H9 (cell line): ENCODE measurements around the gene ANKS1B. TPM values are rescaled to one million over a fixed set of nuclear protein-coding genes. Genes with fewer than 3 reads are reported as not detected.

ENCODE experiments used
- DNase-seq: peaks from one replicate; pipeline ENCODE4 v3.0.0-alpha.2; 2017
- H2AFZ ChIP-seq: one replicate; pipeline ENCODE4 v1.6.1; 2013; ENCODE audit warnings: mild to moderate bottlenecking, low read length, control low read depth, moderate library complexity
- H2AK5ac ChIP-seq: 2 replicates; pipeline ENCODE4 v1.6.1; 2013; ENCODE audit warnings: low read length, control low read depth, mixed read lengths; ENCODE audit not compliant: insufficient read length
- H2BK120ac ChIP-seq: one replicate; pipeline ENCODE4 v1.6.1; 2013; ENCODE audit warnings: low read depth, mild to moderate bottlenecking, low read length, control low read depth, inconsistent platforms; ENCODE audit not compliant: poor library complexity, severe bottlenecking
- H2BK12ac ChIP-seq: 2 replicates; pipeline ENCODE4 v1.6.1; 2013; ENCODE audit warnings: low read length, control low read depth, mixed read lengths, low read depth; ENCODE audit not compliant: insufficient read length
- H2BK15ac ChIP-seq: 2 replicates; pipeline ENCODE4 v1.6.1; 2013; ENCODE audit warnings: low read depth, low read length, control low read depth
- H2BK20ac ChIP-seq: one replicate; pipeline ENCODE4 v1.6.1; 2013; ENCODE audit warnings: low read depth, mild to moderate bottlenecking, low read length, control low read depth, inconsistent platforms; ENCODE audit not compliant: poor library complexity, severe bottlenecking
- H2BK5ac ChIP-seq: 2 replicates; pipeline ENCODE4 v1.6.1; 2013; ENCODE audit warnings: low read length, control low read depth, mixed read lengths; ENCODE audit not compliant: insufficient read length
- H3K14ac ChIP-seq: 2 replicates; pipeline ENCODE4 v1.6.1; 2013; ENCODE audit warnings: low read length, control low read depth; ENCODE audit not compliant: insufficient read depth
- H3K18ac ChIP-seq: 2 replicates; pipeline ENCODE4 v1.6.1; 2013; ENCODE audit warnings: low read depth, mild to moderate bottlenecking, mixed read lengths, low read length, control low read depth; ENCODE audit not compliant: insufficient read length
- H3K23ac ChIP-seq: 2 replicates; pipeline ENCODE4 v1.6.1; 2013; ENCODE audit warnings: low read length, control low read depth, mixed read lengths, low read depth; ENCODE audit not compliant: insufficient read length
- H3K23me2 ChIP-seq: 2 replicates; pipeline ENCODE4 v1.6.1; 2013; ENCODE audit warnings: low read depth, mild to moderate bottlenecking, mixed read lengths, low read length, control low read depth; ENCODE audit not compliant: insufficient read length, poor library complexity, severe bottlenecking
- H3K27ac ChIP-seq: 2 replicates; pipeline ENCODE4 v1.5.1; 2013; ENCODE audit warnings: low read length, control low read depth, mixed read lengths, low read depth; ENCODE audit not compliant: insufficient read length
- H3K27me3 ChIP-seq: 2 replicates; pipeline ENCODE4 v1.6.1; 2013; ENCODE audit warnings: low read length, control low read depth, inconsistent platforms; ENCODE audit not compliant: insufficient read depth
- H3K4ac ChIP-seq: 2 replicates; pipeline ENCODE4 v1.6.1; 2013; ENCODE audit warnings: low read depth, mild to moderate bottlenecking, control low read depth, inconsistent platforms, low read length, moderate library complexity
- H3K4me1 ChIP-seq: 2 replicates; pipeline ENCODE4 v1.6.1; 2013; ENCODE audit warnings: low read length, control low read depth, inconsistent platforms; ENCODE audit not compliant: insufficient read depth
- H3K4me2 ChIP-seq: 2 replicates; pipeline ENCODE4 v1.6.1; 2013; ENCODE audit warnings: low read length, control low read depth, mixed read lengths; ENCODE audit not compliant: insufficient read length, insufficient read depth
- H3K56ac ChIP-seq: 2 replicates; pipeline ENCODE4 v1.6.1; 2013; ENCODE audit warnings: low read depth, mild to moderate bottlenecking, mixed read lengths, low read length, control low read depth; ENCODE audit not compliant: insufficient read length
- H3K79me1 ChIP-seq: 2 replicates; pipeline ENCODE4 v1.6.1; 2013; ENCODE audit warnings: low read depth, mild to moderate bottlenecking, moderate library complexity, low read length, control low read depth, inconsistent platforms; ENCODE audit not compliant: insufficient read depth, poor library complexity, severe bottlenecking
- H3K79me2 ChIP-seq: 2 replicates; pipeline ENCODE4 v1.6.1; 2013; ENCODE audit warnings: low read length, control low read depth, inconsistent platforms; ENCODE audit not compliant: insufficient read depth
- H3K9ac ChIP-seq: 2 replicates; pipeline ENCODE4 v1.6.1; 2013; ENCODE audit warnings: low read length, control low read depth, mixed read lengths; ENCODE audit not compliant: insufficient read length; ENCODE audit errors: extremely low read depth
- H3K9me3 ChIP-seq: one replicate; pipeline ENCODE4 v1.6.1; 2013; ENCODE audit warnings: low read depth, low read length, inconsistent platforms; ENCODE audit not compliant: control insufficient read depth
- H3T11ph ChIP-seq: one replicate; pipeline ENCODE4 v1.6.1; 2013; ENCODE audit warnings: mild to moderate bottlenecking, low read length, control low read depth, inconsistent platforms
- H4K20me1 ChIP-seq: one replicate; pipeline ENCODE4 v1.6.1; 2013; ENCODE audit not compliant: control insufficient read depth, insufficient read length, insufficient read depth
- H4K5ac ChIP-seq: 2 replicates; pipeline ENCODE4 v1.6.1; 2013; ENCODE audit warnings: low read depth, mild to moderate bottlenecking, mixed read lengths, low read length, control low read depth; ENCODE audit not compliant: insufficient read length
- H4K8ac ChIP-seq: replicated peaks from 2 replicates; pipeline ENCODE4 v1.6.1; 2013; ENCODE audit warnings: low read length, control low read depth, mixed read lengths, low read depth; ENCODE audit not compliant: insufficient read length
- H4K91ac ChIP-seq: 2 replicates; pipeline ENCODE4 v1.6.1; 2013; ENCODE audit warnings: low read depth, mild to moderate bottlenecking, moderate library complexity, mixed read lengths, low read length, control low read depth; ENCODE audit not compliant: insufficient read length
- H3K27ac Mint-ChIP-seq, 3 experiments: 2 replicates in 2 of 3; 3 replicates in 1 of 3; pipeline ENCODE4 v1.8.0; 2020 to 2021; ENCODE audit warnings: mixed read lengths in 3 of 3, mild to moderate bottlenecking in 1 of 3, moderate library complexity in 1 of 3
- H3K27me3 Mint-ChIP-seq: 2 replicates; pipeline ENCODE4 v1.8.0; 2021; ENCODE audit warnings: low read depth, mild to moderate bottlenecking, moderate library complexity, mixed read lengths
- H3K36me3 Mint-ChIP-seq, 3 experiments: 2 replicates in 2 of 3; 3 replicates in 1 of 3; pipeline ENCODE4 v1.8.0; 2020 to 2021; ENCODE audit warnings: low read depth in 3 of 3, mixed read lengths in 3 of 3; ENCODE audit not compliant: insufficient read depth in 1 of 3
- H3K4me1 Mint-ChIP-seq, 2 experiments: 2 replicates each; pipeline ENCODE4 v1.8.0; 2020; ENCODE audit warnings: mixed read lengths in 2 of 2
- H3K4me3 Mint-ChIP-seq, 2 experiments: 2 replicates in 1 of 2; 3 replicates in 1 of 2; pipeline ENCODE4 v1.8.0; 2020 to 2021; ENCODE audit warnings: mild to moderate bottlenecking in 2 of 2, mixed read lengths in 2 of 2, moderate library complexity in 1 of 2
- H3K9me3 Mint-ChIP-seq, 2 experiments: 2 replicates in 1 of 2; 3 replicates in 1 of 2; pipeline ENCODE4 v1.8.0; 2020; ENCODE audit warnings: mild to moderate bottlenecking in 2 of 2, mixed read lengths in 2 of 2, moderate library complexity in 1 of 2
- WGBS: extraction: QIAGEN DNeasy Blood & Tissue Kit; methylation state at CpG from one replicate; pipeline ENCODE4 v1.1.7; 2013; ENCODE audit warnings: missing lambda C conversion rate, low lambda C conversion rate, mixed read lengths; ENCODE audit not compliant: insufficient read length; ENCODE audit errors: extremely low coverage; 5-methylcytosine and 5-hydroxymethylcytosine counted together
- total RNA-seq: library from RNA; stranded (reverse); gene quantifications from 2 replicates; pipeline ENCODE4 v1.2.1, GENCODE V29; 2021
- TF ChIP-seq, protein P1 (sequence below): fragments of 200-600 bp; sonication (generic); conservative IDR thresholded peaks from 3 replicates; pipeline ENCODE4 v1.8.0; 2021; ENCODE audit warnings: antibody characterized with exemption, mild to moderate bottlenecking

The ANKS1B gene
- total RNA-seq, 1 experiment from 2014 or later, result 4.1 TPM

DNA sequence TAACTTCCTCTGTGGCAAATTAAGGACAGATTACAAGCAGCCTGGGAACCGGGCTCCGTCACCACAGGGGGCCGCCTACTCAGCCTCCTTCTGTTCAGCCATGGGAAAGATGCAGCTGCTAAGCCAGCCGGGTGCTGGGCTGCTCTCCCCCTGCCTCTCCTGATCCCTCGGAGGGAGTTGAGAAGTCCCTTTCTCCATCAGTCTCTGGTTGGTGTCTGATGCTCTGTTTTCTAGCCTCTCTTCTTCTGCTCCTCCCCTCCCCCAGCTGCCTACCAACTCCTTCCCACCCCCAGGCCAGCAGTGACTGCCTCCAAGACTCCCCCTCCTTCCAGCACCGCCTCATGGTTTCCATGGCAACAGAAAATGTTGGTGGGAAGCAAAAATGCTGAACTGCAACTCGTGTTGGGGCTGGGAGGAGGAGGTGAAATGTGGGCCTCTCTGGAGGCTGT is 853.0 kb downstream of the ANKS1B start:
- H3K18ac ChIP-seq, result peak overlapping the region; percentile 75
- H2BK15ac ChIP-seq, result no peak overlapping the region
- H4K91ac ChIP-seq, result no peak overlapping the region
- TF ChIP-seq, protein P1, sequence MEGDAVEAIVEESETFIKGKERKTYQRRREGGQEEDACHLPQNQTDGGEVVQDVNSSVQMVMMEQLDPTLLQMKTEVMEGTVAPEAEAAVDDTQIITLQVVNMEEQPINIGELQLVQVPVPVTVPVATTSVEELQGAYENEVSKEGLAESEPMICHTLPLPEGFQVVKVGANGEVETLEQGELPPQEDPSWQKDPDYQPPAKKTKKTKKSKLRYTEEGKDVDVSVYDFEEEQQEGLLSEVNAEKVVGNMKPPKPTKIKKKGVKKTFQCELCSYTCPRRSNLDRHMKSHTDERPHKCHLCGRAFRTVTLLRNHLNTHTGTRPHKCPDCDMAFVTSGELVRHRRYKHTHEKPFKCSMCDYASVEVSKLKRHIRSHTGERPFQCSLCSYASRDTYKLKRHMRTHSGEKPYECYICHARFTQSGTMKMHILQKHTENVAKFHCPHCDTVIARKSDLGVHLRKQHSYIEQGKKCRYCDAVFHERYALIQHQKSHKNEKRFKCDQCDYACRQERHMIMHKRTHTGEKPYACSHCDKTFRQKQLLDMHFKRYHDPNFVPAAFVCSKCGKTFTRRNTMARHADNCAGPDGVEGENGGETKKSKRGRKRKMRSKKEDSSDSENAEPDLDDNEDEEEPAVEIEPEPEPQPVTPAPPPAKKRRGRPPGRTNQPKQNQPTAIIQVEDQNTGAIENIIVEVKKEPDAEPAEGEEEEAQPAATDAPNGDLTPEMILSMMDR, result no peak
- no peak overlapping the region for H3K23ac ChIP-seq
- H3K4me1 ChIP-seq, result peaks cover 3% of the 10 kb centered on the region
- H2BK12ac ChIP-seq, result no peak overlapping the region
- no peak overlapping the region for H3K4me3 Mint-ChIP-seq
- no peaks in the 10 kb centered on the region for H3K27me3 Mint-ChIP-seq
- DNase-seq, result peak; percentile 89
- H3T11ph ChIP-seq, result no peak overlapping the region
- no peak overlapping the region for H2BK20ac ChIP-seq
- WGBS, result no CpG with 5 or more reads among the region's 7 CpGs
- no peak overlapping the region for H4K8ac ChIP-seq
- H3K23me2 ChIP-seq, result peaks cover 3% of the 10 kb centered on the region
- H2AK5ac ChIP-seq, result no peak overlapping the region
- no peak overlapping the region for H3K9ac ChIP-seq
- H3K56ac ChIP-seq, result no peak overlapping the region
- no peaks in the 10 kb centered on the region for H3K27me3 ChIP-seq
- H3K36me3 Mint-ChIP-seq, result no peaks in the 10 kb centered on the region
- no peaks in the 10 kb centered on the region for H3K79me2 ChIP-seq
- no peak overlapping the region for H2AFZ ChIP-seq
- H3K9me3 Mint-ChIP-seq, result no peaks in the 10 kb centered on the region
- H4K5ac ChIP-seq, result no peak overlapping the region
- H2BK120ac ChIP-seq, result no peak overlapping the region
- H2BK5ac ChIP-seq, result no peak overlapping the region
- H3K9me3 ChIP-seq, result no peaks in the 10 kb centered on the region
- peak overlapping the region; percentile 41 for H3K4me2 ChIP-seq
- H4K20me1 ChIP-seq, result no peaks in the 10 kb centered on the region
- H3K4ac ChIP-seq, result no peak overlapping the region
- H3K27ac ChIP-seq, result no peak overlapping the region
- no peaks in the 10 kb centered on the region for H3K79me1 ChIP-seq
- peaks cover 0 to 1% of the 10 kb centered on the region in 2 experiments; a peak in 2 of 4 replicates for H3K4me1 Mint-ChIP-seq
- H3K27ac Mint-ChIP-seq, result no peak overlapping the region
- peak overlapping the region; percentile 77; the same call in 1 of the 2 replicates for H3K14ac ChIP-seq
